GM08714 (cell line): Measurements from ENCODE around the gene L3MBTL2.
"Not testable (repeated sequence)": the region's sequence is repeated elsewhere in the genome, so short reads cannot be mapped to it uniquely, and the experiment has no call there.

ENCODE experiments used
- H3K4me3 ChIP-seq: fragments of 200-500 bp; sonication (Bioruptor generic); 2 replicates; pipeline ENCODE4 v1.5.1; 2014; ENCODE audit warnings: mild to moderate bottlenecking, low read length, inconsistent platforms
- ZNF274 ChIP-seq: IDR thresholded peaks from 2 replicates; pipeline ENCODE4 v1.6.1; 2012; ENCODE audit warnings: mild to moderate bottlenecking, low read depth, low read length

Gene L3MBTL2

GRCh38 chr22:41243361-41243760 is 38.2 kb downstream of the L3MBTL2 start:
- H3K4me3 ChIP-seq, result no peak overlapping the region
- TF ChIP-seq ZNF274, result no peak

- no peak overlapping the region for H3K4me3 ChIP-seq
- TF ChIP-seq ZNF274, result no peak
Observed at GRCh38 chr22:41245917-41246499, 40.9 kb downstream of the L3MBTL2 start.

- no peak for TF ChIP-seq ZNF274
- H3K4me3 ChIP-seq, result no peak overlapping the region
Observed at GRCh38 chr22:41247703-41248102, 42.6 kb downstream of the L3MBTL2 start.

GRCh38 chr22:41248314-41248713 is 43.2 kb downstream of the L3MBTL2 start:
- TF ChIP-seq ZNF274, result no peak
- no peak overlapping the region for H3K4me3 ChIP-seq

- TF ChIP-seq ZNF274, result no peak
- H3K4me3 ChIP-seq, result no peak overlapping the region
Observed at GRCh38 chr22:41248758-41249157, 43.6 kb downstream of the L3MBTL2 start.

- no peak for TF ChIP-seq ZNF274
- no peak overlapping the region for H3K4me3 ChIP-seq
Observed at GRCh38 chr22:41249442-41249841, 44.3 kb downstream of the L3MBTL2 start.

GRCh38 chr22:41250127-41250526 is 45.0 kb downstream of the L3MBTL2 start:
- no peak overlapping the region for H3K4me3 ChIP-seq
- TF ChIP-seq ZNF274, result no peak

GRCh38 chr22:41252365-41252764 is 47.3 kb downstream of the L3MBTL2 start:
- H3K4me3 ChIP-seq, result no peak overlapping the region
- TF ChIP-seq ZNF274, result no peak

GRCh38 chr22:41254230-41254629 is 49.1 kb downstream of the L3MBTL2 start:
- no peak for TF ChIP-seq ZNF274
- no peak overlapping the region for H3K4me3 ChIP-seq

GRCh38 chr22:41256254-41257253 is 51.4 kb downstream of the L3MBTL2 start:
- H3K4me3 ChIP-seq, result no peak overlapping the region
- no peak for TF ChIP-seq ZNF274

- no peak for TF ChIP-seq ZNF274
- no peak overlapping the region for H3K4me3 ChIP-seq
Observed at GRCh38 chr22:41257696-41258095, 52.6 kb downstream of the L3MBTL2 start.

GRCh38 chr22:41259756-41260155 is 54.6 kb downstream of the L3MBTL2 start:
- not testable (repeated sequence) for H3K4me3 ChIP-seq

GRCh38 chr22:41260871-41261270 is 55.8 kb downstream of the L3MBTL2 start:
- no peak overlapping the region for H3K4me3 ChIP-seq
- no peak for TF ChIP-seq ZNF274

GRCh38 chr22:41261541-41262249 is 56.6 kb downstream of the L3MBTL2 start:
- H3K4me3 ChIP-seq, result no peak overlapping the region
- TF ChIP-seq ZNF274, result no peak
